PC-9 (cell line): Measurements from ENCODE around the gene PRKAG2.

Experiments
- EZH2 ChIP-seq: fragments of 200-600 bp; sonication (generic); IDR thresholded peaks from 2 replicates; pipeline ENCODE4 v1.8.0; 2017; ENCODE audit warnings: antibody characterized with exemption, low read depth
- TF ChIP-seq, protein P1 (sequence below): fragments of 200-600 bp; sonication (generic); conservative IDR thresholded peaks from 2 replicates; pipeline ENCODE4 v1.6.1; 2017; ENCODE audit warnings: mixed run types, antibody characterized with exemption, mild to moderate bottlenecking, moderate library complexity

DNA sequence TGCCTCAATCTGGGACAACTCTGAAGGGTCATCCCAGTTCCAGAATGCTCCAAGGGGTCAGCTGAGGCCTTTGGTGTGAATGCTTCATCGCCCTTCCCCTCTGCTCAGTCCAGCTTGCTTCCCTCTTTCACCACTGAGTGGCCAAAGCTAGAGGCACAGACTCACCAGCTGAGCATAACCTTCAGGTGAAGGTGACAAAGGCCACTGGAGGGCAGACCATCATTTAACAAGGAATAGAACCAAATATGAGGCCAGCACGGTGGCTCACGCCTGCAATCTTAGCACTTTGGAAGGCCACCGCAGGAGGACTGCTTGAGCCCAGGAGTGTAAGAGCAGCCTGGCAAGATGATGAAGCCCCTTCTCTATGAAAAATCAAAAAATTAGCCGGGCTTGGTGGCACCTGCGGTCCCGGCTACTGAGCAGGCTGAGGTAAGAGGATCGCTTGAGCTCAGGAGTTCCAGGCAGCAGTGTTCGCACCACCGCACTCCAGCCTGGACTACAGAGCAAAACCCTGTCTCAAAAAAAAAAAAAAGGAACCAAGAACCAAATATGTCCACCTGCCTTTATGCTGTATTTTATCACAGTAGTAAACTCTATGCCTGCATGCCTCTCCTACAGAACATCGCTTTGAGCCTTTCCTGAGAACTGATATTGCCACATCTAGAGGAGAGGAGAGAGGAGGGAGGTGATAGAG lies 13.4 kb downstream of the PRKAG2 start:
- TF ChIP-seq, protein P1, sequence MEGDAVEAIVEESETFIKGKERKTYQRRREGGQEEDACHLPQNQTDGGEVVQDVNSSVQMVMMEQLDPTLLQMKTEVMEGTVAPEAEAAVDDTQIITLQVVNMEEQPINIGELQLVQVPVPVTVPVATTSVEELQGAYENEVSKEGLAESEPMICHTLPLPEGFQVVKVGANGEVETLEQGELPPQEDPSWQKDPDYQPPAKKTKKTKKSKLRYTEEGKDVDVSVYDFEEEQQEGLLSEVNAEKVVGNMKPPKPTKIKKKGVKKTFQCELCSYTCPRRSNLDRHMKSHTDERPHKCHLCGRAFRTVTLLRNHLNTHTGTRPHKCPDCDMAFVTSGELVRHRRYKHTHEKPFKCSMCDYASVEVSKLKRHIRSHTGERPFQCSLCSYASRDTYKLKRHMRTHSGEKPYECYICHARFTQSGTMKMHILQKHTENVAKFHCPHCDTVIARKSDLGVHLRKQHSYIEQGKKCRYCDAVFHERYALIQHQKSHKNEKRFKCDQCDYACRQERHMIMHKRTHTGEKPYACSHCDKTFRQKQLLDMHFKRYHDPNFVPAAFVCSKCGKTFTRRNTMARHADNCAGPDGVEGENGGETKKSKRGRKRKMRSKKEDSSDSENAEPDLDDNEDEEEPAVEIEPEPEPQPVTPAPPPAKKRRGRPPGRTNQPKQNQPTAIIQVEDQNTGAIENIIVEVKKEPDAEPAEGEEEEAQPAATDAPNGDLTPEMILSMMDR = no peak
- TF ChIP-seq EZH2 = no peak
